GM13977 (cell line): ENCODE data around the gene B4GALT1.
"Not testable (repeated sequence)": the region's sequence is repeated elsewhere in the genome, so short reads cannot be mapped to it uniquely, and the experiment has no call there.

Experiments used
- DNase-seq: peaks from one replicate; pipeline ENCODE4 v3.0.0; 2012; ENCODE audit warnings: low spot score
- in situ Hi-C: fragments of 300-500 bp; cut with MboI; formaldehyde crosslinking; loops from one replicate; pipeline ENCODE4 v1.12.0; 2022; ENCODE audit warnings: low sequenced_read_pairs, low pct_unique_long_range_greater_than_20kb, mixed read lengths, inconsistent platforms; ENCODE audit not compliant: unreplicated experiment
- TF ChIP-seq, protein P1 (sequence below): IDR thresholded peaks from 2 replicates; pipeline ENCODE4 v1.5.1; 2012; ENCODE audit warnings: mild to moderate bottlenecking, control low read depth; ENCODE audit not compliant: insufficient read depth; ENCODE audit errors: extremely low read depth, missing control alignments

Gene B4GALT1

DNA sequence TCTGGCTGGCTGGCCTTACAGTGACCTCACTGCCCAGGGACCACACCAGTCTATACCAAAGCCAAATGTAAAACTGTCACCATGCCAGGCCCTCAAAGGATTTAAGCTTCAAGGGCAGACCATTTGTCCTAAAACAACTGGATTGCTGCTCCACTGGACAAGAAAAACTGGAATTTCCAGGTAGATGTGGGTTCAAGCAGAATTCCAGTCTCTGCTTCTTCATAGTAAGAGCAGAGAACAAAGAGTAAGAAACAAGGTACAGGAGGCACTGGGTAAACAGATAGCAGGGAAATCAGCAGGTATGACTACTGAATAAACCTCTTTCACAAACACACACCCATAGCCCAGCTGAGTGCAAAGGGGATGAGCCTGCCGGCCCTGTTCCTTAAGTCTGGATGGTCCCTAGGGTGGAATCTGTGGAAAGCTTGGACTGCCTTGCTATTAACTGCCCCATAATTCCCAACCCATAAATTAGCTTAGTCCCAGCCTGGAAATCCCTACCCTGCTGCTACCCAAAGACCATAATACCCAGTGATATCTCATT lies 5.5 kb downstream of the B4GALT1 start:
- in situ Hi-C loops = loop anchor here (10.0 kb wide), 1 partner anchor 63 kb away; no protein-coding TSS in a partner anchor
- DNase-seq = no peak

DNA sequence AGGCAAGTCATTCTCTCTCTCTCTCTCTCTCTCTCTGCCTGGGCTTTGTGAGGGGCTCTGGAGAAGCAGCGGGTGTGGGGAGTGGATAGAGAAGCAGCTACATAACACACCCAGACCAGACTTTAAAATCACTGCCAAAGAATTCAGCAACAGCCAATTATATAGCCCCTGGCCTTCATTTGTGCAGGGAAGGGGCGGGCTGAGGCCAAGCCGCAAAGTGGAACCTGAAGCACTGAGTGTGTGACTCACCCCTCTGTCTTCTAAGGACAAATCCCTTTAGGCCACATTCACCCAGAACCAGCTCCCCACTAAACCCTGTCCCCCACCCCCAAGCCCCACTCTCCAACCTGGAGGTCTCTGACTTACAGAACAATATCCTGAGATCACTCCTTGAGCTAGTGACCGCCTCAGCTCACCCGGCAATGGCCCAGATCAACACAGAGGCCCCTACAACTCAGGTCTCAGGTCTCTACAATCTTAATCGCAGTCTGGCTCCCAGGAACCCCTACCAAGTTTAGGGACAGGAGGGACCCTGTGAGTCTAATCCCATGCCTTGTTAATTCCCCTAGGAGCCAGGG lies 6.0 kb downstream of the B4GALT1 start:
- no peak for DNase-seq
- in situ Hi-C loops = loop anchor here (10.0 kb wide), 1 partner anchor 64 kb away; no protein-coding TSS in a partner anchor
- TF ChIP-seq, protein P1, sequence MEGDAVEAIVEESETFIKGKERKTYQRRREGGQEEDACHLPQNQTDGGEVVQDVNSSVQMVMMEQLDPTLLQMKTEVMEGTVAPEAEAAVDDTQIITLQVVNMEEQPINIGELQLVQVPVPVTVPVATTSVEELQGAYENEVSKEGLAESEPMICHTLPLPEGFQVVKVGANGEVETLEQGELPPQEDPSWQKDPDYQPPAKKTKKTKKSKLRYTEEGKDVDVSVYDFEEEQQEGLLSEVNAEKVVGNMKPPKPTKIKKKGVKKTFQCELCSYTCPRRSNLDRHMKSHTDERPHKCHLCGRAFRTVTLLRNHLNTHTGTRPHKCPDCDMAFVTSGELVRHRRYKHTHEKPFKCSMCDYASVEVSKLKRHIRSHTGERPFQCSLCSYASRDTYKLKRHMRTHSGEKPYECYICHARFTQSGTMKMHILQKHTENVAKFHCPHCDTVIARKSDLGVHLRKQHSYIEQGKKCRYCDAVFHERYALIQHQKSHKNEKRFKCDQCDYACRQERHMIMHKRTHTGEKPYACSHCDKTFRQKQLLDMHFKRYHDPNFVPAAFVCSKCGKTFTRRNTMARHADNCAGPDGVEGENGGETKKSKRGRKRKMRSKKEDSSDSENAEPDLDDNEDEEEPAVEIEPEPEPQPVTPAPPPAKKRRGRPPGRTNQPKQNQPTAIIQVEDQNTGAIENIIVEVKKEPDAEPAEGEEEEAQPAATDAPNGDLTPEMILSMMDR = no peak

More for the DNA sequence above, 5.5 kb downstream of the B4GALT1 start:
- TF ChIP-seq, protein P1 = no peak

DNA sequence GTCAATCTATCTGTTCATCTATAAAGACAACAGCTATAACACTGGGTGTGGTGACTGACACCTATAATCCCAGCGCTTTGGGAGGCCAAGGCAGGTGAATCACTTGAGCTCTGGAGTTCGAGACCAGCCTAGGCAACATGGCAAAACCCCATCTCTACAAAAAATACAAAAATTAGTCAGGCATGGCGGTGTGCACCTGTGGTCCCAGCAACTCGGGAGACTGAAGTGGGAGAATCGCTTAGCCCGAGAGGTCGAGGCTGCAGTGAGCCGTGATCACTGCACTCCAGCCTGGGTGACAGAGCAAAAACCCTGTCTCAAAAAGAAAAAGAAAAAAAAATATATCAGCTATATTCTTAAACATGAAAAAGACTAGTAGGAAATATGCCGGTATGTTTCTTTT lies 6.7 kb downstream of the B4GALT1 start:
- in situ Hi-C loops = loop anchor here (10.0 kb wide), 1 partner anchor 64 kb away; no protein-coding TSS in a partner anchor
- DNase-seq = not testable (repeated sequence)

DNA sequence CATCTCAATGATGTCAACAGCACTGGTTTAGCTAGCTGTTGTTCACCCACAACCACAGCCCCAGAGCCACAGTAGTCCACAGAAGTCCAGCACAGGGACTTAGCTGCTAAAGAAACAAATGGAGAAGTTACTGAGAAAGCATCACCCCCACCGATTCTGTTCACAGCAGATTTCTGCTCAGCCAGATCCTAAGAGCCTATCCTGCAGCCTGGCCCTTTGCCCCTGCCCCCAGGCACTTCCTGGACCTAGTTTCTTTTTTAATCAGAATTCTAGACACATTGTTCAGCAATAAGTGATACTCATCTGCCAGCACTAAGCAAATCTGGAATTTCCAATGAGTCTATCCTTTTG lies 7.4 kb downstream of the B4GALT1 start:
- in situ Hi-C loops = loop anchor here (10.0 kb wide), 1 partner anchor 65 kb away; no protein-coding TSS in a partner anchor
- DNase-seq = peak; percentile 41
- TF ChIP-seq, protein P1 = no peak

DNA sequence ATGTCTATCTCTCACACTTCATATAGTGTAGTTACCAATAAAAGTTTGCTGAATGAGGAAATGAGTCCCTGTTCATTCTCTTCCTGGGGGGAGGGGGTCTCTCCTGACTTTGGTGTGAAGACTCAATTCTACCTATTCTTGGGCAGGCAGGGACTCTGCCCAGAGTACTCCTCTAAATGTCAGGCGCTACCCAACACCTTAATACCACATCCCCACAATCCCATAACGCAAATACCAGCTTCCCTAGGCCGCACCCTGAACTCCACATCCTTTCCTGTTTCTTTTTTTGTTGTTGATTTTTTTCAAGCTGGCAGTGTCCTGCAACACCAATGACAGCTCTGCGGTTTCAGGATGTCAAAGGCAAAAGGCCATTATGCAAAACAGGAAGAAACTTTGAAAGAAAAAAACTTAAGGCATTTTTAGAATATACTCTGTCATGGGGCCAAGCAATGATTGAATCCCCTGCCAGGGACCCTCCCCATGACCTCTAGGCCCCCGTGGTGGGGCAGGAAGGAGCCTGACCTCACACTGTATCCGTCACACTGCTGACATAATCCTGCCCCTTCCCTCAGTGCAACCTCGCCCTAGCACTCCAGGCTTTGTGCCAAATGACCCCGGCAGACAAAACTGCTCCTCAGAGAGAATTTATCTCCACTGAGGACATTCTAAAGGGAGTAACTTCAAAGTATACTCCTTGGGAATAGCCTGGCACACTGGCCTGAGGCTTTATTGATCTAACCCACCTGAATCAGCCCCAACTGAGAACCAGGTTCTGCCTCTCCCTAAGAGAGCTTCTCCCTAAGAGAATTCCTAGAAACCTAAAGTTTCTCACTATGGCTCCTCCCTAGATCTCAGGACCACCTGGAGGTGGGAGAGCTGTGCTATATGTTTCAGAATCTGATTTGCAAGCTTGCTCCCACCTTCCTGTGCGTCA lies 8.0 kb downstream of the B4GALT1 start:
- DNase-seq = no peak
- in situ Hi-C loops = no loop called here
- TF ChIP-seq, protein P1 = no peak

DNA sequence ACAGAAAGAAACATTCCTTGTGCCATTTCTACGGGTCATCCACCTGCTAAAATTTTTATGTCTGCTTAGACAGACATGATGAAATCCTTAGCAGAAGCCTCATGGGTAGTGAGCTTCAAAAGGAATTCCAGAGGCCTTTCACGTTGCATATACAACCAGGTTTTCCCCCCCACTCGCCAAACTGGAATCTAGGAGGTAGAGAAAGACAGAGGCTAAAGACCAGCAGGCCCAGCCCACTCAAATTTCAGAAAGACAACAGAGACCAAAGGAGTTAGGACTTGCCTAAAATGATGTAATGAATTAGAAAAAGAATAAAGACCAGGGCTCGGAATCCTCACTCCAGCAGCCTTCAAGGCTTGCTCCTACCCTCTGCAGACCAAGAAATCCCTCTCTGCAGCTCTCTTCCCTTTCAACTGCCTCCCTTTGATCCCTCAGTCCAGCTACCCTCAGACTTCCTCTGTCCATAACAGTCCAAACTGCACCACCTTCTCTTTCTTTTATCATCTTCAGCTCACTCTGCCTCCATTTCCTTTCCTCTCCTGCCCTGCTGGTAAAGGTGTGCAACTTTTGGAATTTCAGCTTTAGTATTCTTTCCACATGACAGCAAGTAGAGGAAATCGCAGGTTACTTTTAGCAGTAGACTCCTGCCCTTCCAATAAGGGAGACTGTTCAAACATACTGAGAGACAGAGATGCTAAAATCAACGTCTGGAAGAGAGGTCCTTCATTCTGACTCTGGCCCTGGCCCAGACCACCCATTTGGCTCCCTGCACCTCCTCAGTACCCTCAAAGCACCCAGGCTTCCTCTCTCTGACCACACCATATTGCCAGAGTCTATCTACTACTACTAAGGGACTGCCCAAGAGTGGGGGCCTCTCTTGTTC lies 8.9 kb downstream of the B4GALT1 start:
- TF ChIP-seq, protein P1 = no peak
- DNase-seq = no peak
- in situ Hi-C loops = no loop called here
